Loucy (cell line): ENCODE measurements around the gene IQCE.

ENCODE experiments used
- H2AFZ ChIP-seq: fragments of 200-600 bp; sonication (generic); 2 replicates; pipeline ENCODE4 v1.6.0; 2016; ENCODE audit warnings: antibody characterized with exemption, mild to moderate bottlenecking, low read length, moderate library complexity
- H3F3A ChIP-seq: fragments of 200-600 bp; 2 replicates; pipeline ENCODE4 v1.6.0; 2016; ENCODE audit warnings: antibody characterized with exemption, low read depth, mild to moderate bottlenecking
- H3K27me3 ChIP-seq: fragments of 200-600 bp; sonication (generic); 2 replicates; pipeline ENCODE4 v1.6.1; 2014; ENCODE audit warnings: low read length, mild to moderate bottlenecking; ENCODE audit not compliant: insufficient read depth, poor library complexity, severe bottlenecking
- H3K36me3 ChIP-seq: fragments of 200-600 bp; sonication (generic); 2 replicates; pipeline ENCODE4 v1.6.1; 2016; ENCODE audit warnings: low read length; ENCODE audit not compliant: insufficient read depth
- H3K4me1 ChIP-seq: fragments of 200-600 bp; sonication (generic); 2 replicates; pipeline ENCODE4 v1.5.1; 2014; ENCODE audit warnings: low read length, mild to moderate bottlenecking; ENCODE audit not compliant: insufficient read depth, poor library complexity, severe bottlenecking
- H3K4me2 ChIP-seq: fragments of 200-600 bp; sonication (generic); 2 replicates; pipeline ENCODE4 v1.6.0; 2014; ENCODE audit warnings: antibody characterized with exemption, low read length, low read depth, mild to moderate bottlenecking; ENCODE audit not compliant: poor library complexity, severe bottlenecking
- H3K4me3 ChIP-seq: fragments of 200-600 bp; sonication (generic); 2 replicates; pipeline ENCODE4 v1.5.1; 2014; ENCODE audit warnings: low read length, mild to moderate bottlenecking, mixed read lengths; ENCODE audit not compliant: poor library complexity, severe bottlenecking
- H3K79me2 ChIP-seq: fragments of 200-600 bp; sonication (generic); 2 replicates; pipeline ENCODE4 v1.6.1; 2014; ENCODE audit warnings: low read length; ENCODE audit not compliant: insufficient read depth
- H3K9ac ChIP-seq: fragments of 200-600 bp; sonication (generic); 2 replicates; pipeline ENCODE4 v1.6.0; 2014; ENCODE audit warnings: mild to moderate bottlenecking, low read depth, low read length, moderate library complexity; ENCODE audit not compliant: poor library complexity, severe bottlenecking
- H3K9me2 ChIP-seq: fragments of 200-600 bp; sonication (generic); replicated peaks from 2 replicates; pipeline ENCODE4 v1.6.1; 2016; ENCODE audit warnings: low read depth, low read length, mixed read lengths
- H3K9me3 ChIP-seq: fragments of 200-600 bp; sonication (generic); 2 replicates; pipeline ENCODE4 v1.6.1; 2014; ENCODE audit warnings: mild to moderate bottlenecking, antibody characterized with exemption, low read length, low read depth; ENCODE audit not compliant: insufficient read depth
- H4K20me1 ChIP-seq: fragments of 200-600 bp; sonication (generic); 2 replicates; pipeline ENCODE4 v1.6.0; 2014; ENCODE audit warnings: antibody characterized with exemption, low read length, mild to moderate bottlenecking; ENCODE audit not compliant: insufficient read depth, poor library complexity, severe bottlenecking
- EZH2phosphoT487 ChIP-seq: fragments of 200-600 bp; IDR thresholded peaks from 2 replicates; pipeline ENCODE4 v1.6.1; 2018; ENCODE audit warnings: antibody characterized with exemption, mild to moderate bottlenecking, moderate library complexity, borderline replicate concordance
- TF ChIP-seq, protein P1 (sequence below): fragments of 200-600 bp; sonication (generic); conservative IDR thresholded peaks from 2 replicates; pipeline ENCODE4 v1.5.1; 2014; ENCODE audit warnings: mild to moderate bottlenecking, antibody characterized with exemption, low read length

Gene IQCE

GRCh38 chr7:2576742-2577491 is 18.1 kb downstream of the IQCE start:
- H3K9me3 ChIP-seq: no peaks in the 10 kb centered on the region
- H3K9ac ChIP-seq: no peak overlapping the region
- no peaks in the 10 kb centered on the region for H3K36me3 ChIP-seq
- H3K9me2 ChIP-seq: no peaks in the 10 kb centered on the region
- no peak overlapping the region for H3K4me3 ChIP-seq
- H3F3A ChIP-seq: no peaks in the 10 kb centered on the region
- H3K4me1 ChIP-seq: peaks cover 2% of the 10 kb centered on the region
- H3K4me2 ChIP-seq: no peak overlapping the region
- H2AFZ ChIP-seq: no peak overlapping the region
- no peak for TF ChIP-seq EZH2phosphoT487
- TF ChIP-seq, protein P1, sequence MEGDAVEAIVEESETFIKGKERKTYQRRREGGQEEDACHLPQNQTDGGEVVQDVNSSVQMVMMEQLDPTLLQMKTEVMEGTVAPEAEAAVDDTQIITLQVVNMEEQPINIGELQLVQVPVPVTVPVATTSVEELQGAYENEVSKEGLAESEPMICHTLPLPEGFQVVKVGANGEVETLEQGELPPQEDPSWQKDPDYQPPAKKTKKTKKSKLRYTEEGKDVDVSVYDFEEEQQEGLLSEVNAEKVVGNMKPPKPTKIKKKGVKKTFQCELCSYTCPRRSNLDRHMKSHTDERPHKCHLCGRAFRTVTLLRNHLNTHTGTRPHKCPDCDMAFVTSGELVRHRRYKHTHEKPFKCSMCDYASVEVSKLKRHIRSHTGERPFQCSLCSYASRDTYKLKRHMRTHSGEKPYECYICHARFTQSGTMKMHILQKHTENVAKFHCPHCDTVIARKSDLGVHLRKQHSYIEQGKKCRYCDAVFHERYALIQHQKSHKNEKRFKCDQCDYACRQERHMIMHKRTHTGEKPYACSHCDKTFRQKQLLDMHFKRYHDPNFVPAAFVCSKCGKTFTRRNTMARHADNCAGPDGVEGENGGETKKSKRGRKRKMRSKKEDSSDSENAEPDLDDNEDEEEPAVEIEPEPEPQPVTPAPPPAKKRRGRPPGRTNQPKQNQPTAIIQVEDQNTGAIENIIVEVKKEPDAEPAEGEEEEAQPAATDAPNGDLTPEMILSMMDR: no peak
- H3K79me2 ChIP-seq: no peaks in the 10 kb centered on the region
- H4K20me1 ChIP-seq: no peaks in the 10 kb centered on the region
- no peaks in the 10 kb centered on the region for H3K27me3 ChIP-seq

DNA sequence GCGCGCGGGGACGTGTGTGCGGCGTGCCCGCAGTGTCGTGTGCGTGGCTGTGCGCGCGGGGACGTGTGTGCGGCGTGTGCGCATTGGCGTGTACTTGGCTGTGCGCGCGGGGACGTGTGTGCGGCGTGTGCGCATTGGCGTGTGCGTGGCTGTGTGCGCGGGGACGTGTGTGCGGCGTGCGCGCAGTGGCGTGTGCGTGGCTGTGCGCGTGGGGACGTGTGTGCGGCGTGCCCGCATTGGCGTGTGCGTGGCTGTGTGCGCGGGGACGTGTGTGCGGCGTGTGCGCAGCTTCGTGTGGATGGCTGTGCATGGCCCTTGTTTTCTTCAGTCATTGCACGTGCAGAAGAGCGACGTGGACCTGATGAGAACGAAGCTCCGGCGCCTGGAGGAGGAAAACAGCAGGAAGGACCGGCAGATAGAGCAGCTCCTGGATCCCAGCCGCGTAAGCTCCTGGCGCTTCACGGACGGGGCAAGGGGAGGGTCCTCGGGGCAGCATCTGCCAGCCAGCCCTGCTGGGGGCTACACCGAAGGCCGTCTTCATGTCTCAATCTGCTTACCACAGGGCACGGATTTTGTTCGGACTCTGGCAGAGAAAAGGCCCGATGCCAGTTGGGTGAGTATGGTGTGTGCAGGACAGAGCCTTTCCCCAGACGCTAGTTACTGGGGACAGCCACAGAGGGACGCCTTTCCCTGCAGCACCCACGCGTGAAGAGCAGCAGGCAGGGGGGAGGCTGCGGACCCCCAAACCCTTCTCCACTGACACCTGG is 19.3 kb downstream of the IQCE start:
- Histone ChIP-seq H3K36me3 (no peaks in the 10 kb centered on the region), H3K79me2 (no peaks in the 10 kb centered on the region), H3F3A (no peaks in the 10 kb centered on the region), H3K4me1 (peaks cover 2% of the 10 kb centered on the region), H3K9ac (no peak overlapping the region), H3K9me2 (no peaks in the 10 kb centered on the region), H4K20me1 (no peaks in the 10 kb centered on the region), H3K4me3 (no peak overlapping the region), H3K4me2 (no peak overlapping the region), H2AFZ (no peak overlapping the region), H3K9me3 (no peaks in the 10 kb centered on the region), H3K27me3 (no peaks in the 10 kb centered on the region)
- TF ChIP-seq, protein P1: no peak
- no peak for TF ChIP-seq EZH2phosphoT487

DNA sequence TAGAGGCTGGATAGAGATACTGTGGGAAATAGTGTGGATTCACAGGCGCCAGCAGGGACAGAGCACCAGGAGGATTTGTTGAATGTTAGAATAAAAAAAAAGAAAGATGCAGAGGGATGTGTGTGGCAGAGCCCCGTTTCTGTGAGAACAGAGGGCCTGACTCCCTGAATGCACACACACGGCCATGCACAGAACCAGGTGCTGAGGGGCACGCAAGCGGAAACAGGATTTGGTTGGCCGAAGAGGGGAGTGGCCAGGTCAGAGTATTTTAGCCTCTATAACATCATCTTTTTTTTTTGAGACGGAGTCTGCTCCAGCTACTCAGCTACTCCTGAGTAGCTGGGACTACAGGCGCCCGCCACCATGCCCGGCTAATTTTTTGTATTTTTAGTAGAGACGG is 21.9 kb downstream of the IQCE start:
- Histone ChIP-seq H3F3A (no peaks in the 10 kb centered on the region), H3K4me2 (no peak overlapping the region), H3K36me3 (no peaks in the 10 kb centered on the region), H2AFZ (no peak overlapping the region), H3K4me1 (peaks cover under 1% of the 10 kb centered on the region), H3K9ac (no peak overlapping the region), H3K9me3 (no peaks in the 10 kb centered on the region), H3K79me2 (no peaks in the 10 kb centered on the region), H4K20me1 (no peaks in the 10 kb centered on the region), H3K27me3 (no peaks in the 10 kb centered on the region), H3K4me3 (no peak overlapping the region), H3K9me2 (no peaks in the 10 kb centered on the region)
- TF ChIP-seq, protein P1: no peak
- TF ChIP-seq EZH2phosphoT487: no peak
